ENCODE results near the gene SLC25A21.

Gene SLC25A21

GRCh38 chr14:36976571-36977023, 195.8 kb downstream of the SLC25A21 start:
- Mint-ChIP-seq H3K36me3 (ENCODE audit: low read depth) (no peaks in the 10 kb centered on the region), H3K4me3 (no peak overlapping the region), H3K4me1 (no peaks in the 10 kb centered on the region), H3K27me3 (ENCODE audit: low read depth) (peaks cover 3% of the 10 kb centered on the region), H3K27ac (no peak overlapping the region), H3K9me3 (no peaks in the 10 kb centered on the region)
- TF ChIP-seq, protein P1, sequence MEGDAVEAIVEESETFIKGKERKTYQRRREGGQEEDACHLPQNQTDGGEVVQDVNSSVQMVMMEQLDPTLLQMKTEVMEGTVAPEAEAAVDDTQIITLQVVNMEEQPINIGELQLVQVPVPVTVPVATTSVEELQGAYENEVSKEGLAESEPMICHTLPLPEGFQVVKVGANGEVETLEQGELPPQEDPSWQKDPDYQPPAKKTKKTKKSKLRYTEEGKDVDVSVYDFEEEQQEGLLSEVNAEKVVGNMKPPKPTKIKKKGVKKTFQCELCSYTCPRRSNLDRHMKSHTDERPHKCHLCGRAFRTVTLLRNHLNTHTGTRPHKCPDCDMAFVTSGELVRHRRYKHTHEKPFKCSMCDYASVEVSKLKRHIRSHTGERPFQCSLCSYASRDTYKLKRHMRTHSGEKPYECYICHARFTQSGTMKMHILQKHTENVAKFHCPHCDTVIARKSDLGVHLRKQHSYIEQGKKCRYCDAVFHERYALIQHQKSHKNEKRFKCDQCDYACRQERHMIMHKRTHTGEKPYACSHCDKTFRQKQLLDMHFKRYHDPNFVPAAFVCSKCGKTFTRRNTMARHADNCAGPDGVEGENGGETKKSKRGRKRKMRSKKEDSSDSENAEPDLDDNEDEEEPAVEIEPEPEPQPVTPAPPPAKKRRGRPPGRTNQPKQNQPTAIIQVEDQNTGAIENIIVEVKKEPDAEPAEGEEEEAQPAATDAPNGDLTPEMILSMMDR (IDR thresholded peaks at IDR 0.05; ENCODE audit: unreplicated experiment in 3 of 3), result no peak

- H3K4me1 Mint-ChIP-seq, result no peaks in the 10 kb centered on the region
- H3K9me3 Mint-ChIP-seq, result no peaks in the 10 kb centered on the region
- no peak overlapping the region for H3K27ac Mint-ChIP-seq
- H3K36me3 Mint-ChIP-seq (ENCODE audit: low read depth), result no peaks in the 10 kb centered on the region
- TF ChIP-seq, protein P1 (IDR thresholded peaks at IDR 0.05; ENCODE audit: unreplicated experiment in 3 of 3), result no peak
- H3K27me3 Mint-ChIP-seq (ENCODE audit: low read depth), result peaks cover 3% of the 10 kb centered on the region
- H3K4me3 Mint-ChIP-seq, result no peak overlapping the region
Measured at GRCh38 chr14:36975834-36976233, 196.6 kb downstream of the SLC25A21 start.

GRCh38 chr14:36974985-36975384, 197.4 kb downstream of the SLC25A21 start:
- Mint-ChIP-seq H3K27me3 (ENCODE audit: low read depth) (peaks cover 3% of the 10 kb centered on the region), H3K27ac (no peak overlapping the region), H3K9me3 (no peaks in the 10 kb centered on the region), H3K4me1 (no peaks in the 10 kb centered on the region), H3K4me3 (no peak overlapping the region), H3K36me3 (ENCODE audit: low read depth) (no peaks in the 10 kb centered on the region)
- TF ChIP-seq, protein P1 (IDR thresholded peaks at IDR 0.05; ENCODE audit: unreplicated experiment in 3 of 3), result no peak

- Mint-ChIP-seq H3K4me1 (no peaks in the 10 kb centered on the region), H3K4me3 (no peak overlapping the region), H3K9me3 (no peaks in the 10 kb centered on the region), H3K27ac (no peak overlapping the region), H3K36me3 (ENCODE audit: low read depth) (no peaks in the 10 kb centered on the region), H3K27me3 (ENCODE audit: low read depth) (peaks cover 3% of the 10 kb centered on the region)
- TF ChIP-seq, protein P1 (IDR thresholded peaks at IDR 0.05; ENCODE audit: unreplicated experiment in 3 of 3), result no peak
Measured at GRCh38 chr14:36973806-36974442, 198.5 kb downstream of the SLC25A21 start.

- peaks cover 3% of the 10 kb centered on the region for H3K27me3 Mint-ChIP-seq (ENCODE audit: low read depth)
- no peak overlapping the region for H3K4me3 Mint-ChIP-seq
- no peaks in the 10 kb centered on the region for H3K9me3 Mint-ChIP-seq
- no peaks in the 10 kb centered on the region for H3K36me3 Mint-ChIP-seq (ENCODE audit: low read depth)
- no peaks in the 10 kb centered on the region for H3K4me1 Mint-ChIP-seq
- no peak overlapping the region for H3K27ac Mint-ChIP-seq
- TF ChIP-seq, protein P1 (IDR thresholded peaks at IDR 0.05; ENCODE audit: unreplicated experiment in 3 of 3), result no peak
Measured at GRCh38 chr14:36971263-36971855, 201.0 kb downstream of the SLC25A21 start.

Data from nephron (organoid).